HepG2 (cell line): Measurements from ENCODE around the gene USP20. TPM values are rescaled to one million over a fixed set of nuclear protein-coding genes. Genes with fewer than 3 reads are reported as not detected.

Experiments
- ATAC-seq: fragments of 200-7000 bp; cut with Tn5 transposase; 3 replicates; pipeline ENCODE4 v1.9.1; 2020; ENCODE audit warnings: mild to moderate bottlenecking, moderate library complexity
- BruUV-seq: library from RNA; stranded (reverse); fragments of 400-500 nt; replicated peaks from 2 replicates; lab custom pipeline; 2021; lab: Mats Ljungman, UMichigan
- CTCF ChIA-PET: fragments of 300-600 bp; formaldehyde crosslinking; extraction: SDS; loops from one replicate; lab custom pipeline; 2021; ENCODE audit warnings: low total read pairs, inconsistent platforms, low intra/inter-chr PET ratio; lab: Yijun Ruan, JAX
- POLR2A ChIA-PET: fragments of 350-600 bp; sonication (Branson Sonifier 250); formaldehyde crosslinking; loops from one replicate; lab custom pipeline; 2020; ENCODE audit warnings: antibody characterized with exemption, inconsistent platforms; lab: Yijun Ruan, JAX
- DNase-seq: peaks from one replicate; pipeline ENCODE4 v3.0.0-alpha.2; 2015; ENCODE audit warnings: low spot score
- FAIRE-seq: peaks from 3 replicates; lab custom pipeline; 2011; peaks lifted over from hg19 to GRCh38; lab: Jason Lieb, UNC
- H2AFZ ChIP-seq: one replicate; pipeline ENCODE4 v1.6.1; 2011; ENCODE audit warnings: low read length, inconsistent platforms
- H3K27ac ChIP-seq: fragments of 300-600 bp; 3 replicates; pipeline ENCODE4 v1.8.0; 2011; ENCODE audit warnings: mixed run types, mild to moderate bottlenecking, mixed read lengths, low read length, inconsistent platforms; ENCODE audit not compliant: insufficient read depth; ENCODE audit errors: extremely low read length
- H3K27me3 ChIP-seq, 2 experiments: fragments of 200-600 bp in 1 of 2; 2 replicates in 1 of 2; 3 replicates in 1 of 2; pipeline versions ENCODE4 v1.6.0 to v1.8.0; 2011; ENCODE audit warnings: low read length in 2 of 2, mild to moderate bottlenecking in 2 of 2, moderate library complexity in 2 of 2, inconsistent platforms in 1 of 2; ENCODE audit not compliant: insufficient read depth in 2 of 2, control insufficient read depth in 1 of 2
- H3K36me3 ChIP-seq, 2 experiments: fragments of 200-600 bp in 1 of 2; replicated peaks in 1 of 2; 2 replicates in 1 of 2; 3 replicates in 1 of 2; pipeline versions ENCODE4 v1.5.1 to v1.8.0; 2011; ENCODE audit warnings: low read length in 2 of 2, inconsistent platforms in 1 of 2; ENCODE audit not compliant: insufficient read depth in 2 of 2, control insufficient read depth in 1 of 2
- H3K4me1 ChIP-seq: 2 replicates; pipeline ENCODE4 v1.5.1; 2012; ENCODE audit warnings: low read length, inconsistent platforms; ENCODE audit not compliant: insufficient read depth
- H3K4me2 ChIP-seq: 2 replicates; pipeline ENCODE4 v1.6.0; 2011; ENCODE audit warnings: low read depth, low read length, inconsistent platforms
- H3K4me3 ChIP-seq, 3 experiments: fragments of 200-600 bp in 1 of 3; sonication (generic), shearing (Covaris generic) in 1 of 3; replicated peaks in 1 of 3; 2 replicates each; pipeline ENCODE4 v1.5.1; 2011 to 2016; ENCODE audit warnings: low read length in 3 of 3, inconsistent platforms in 2 of 3, low read depth in 2 of 3, mild to moderate bottlenecking in 2 of 3, control low read depth in 1 of 3, mixed read lengths in 1 of 3; ENCODE audit not compliant: insufficient read depth in 1 of 3
- H3K79me2 ChIP-seq: one replicate; pipeline ENCODE4 v1.6.1; 2011; ENCODE audit warnings: low read length, inconsistent platforms; ENCODE audit not compliant: insufficient read depth
- H3K9ac ChIP-seq: 2 replicates; pipeline ENCODE4 v1.6.0; 2011; ENCODE audit warnings: mild to moderate bottlenecking, low read depth, low read length, inconsistent platforms; ENCODE audit not compliant: insufficient read depth
- H3K9me3 ChIP-seq: 2 replicates; pipeline ENCODE4 v1.5.1; 2012; ENCODE audit warnings: mild to moderate bottlenecking, low read length
- H4K20me1 ChIP-seq: 2 replicates; pipeline ENCODE4 v1.6.0; 2011; ENCODE audit warnings: inconsistent platforms, mild to moderate bottlenecking, low read length, moderate library complexity; ENCODE audit not compliant: insufficient read depth
- AGO2 ChIP-seq: fragments of 200-400 bp; formaldehyde crosslinking; optimal IDR thresholded peaks from 2 replicates; pipeline ENCODE3; 2017; ENCODE audit warnings: mild to moderate bottlenecking, low read depth, low read length, moderate library complexity
- BCL6 ChIP-seq: IDR thresholded peaks from 2 replicates; pipeline ENCODE4 v1.6.1; 2016; ENCODE audit warnings: missing genetic modification reagents, missing compliant biosample characterization
- GLI4 ChIP-seq: sonication (generic); formaldehyde crosslinking; IDR thresholded peaks from 2 replicates; pipeline ENCODE4 v1.5.1; 2020; ENCODE audit warnings: missing genetic modification reagents, mild to moderate bottlenecking, moderate library complexity, borderline replicate concordance
- GPBP1L1 ChIP-seq: sonication (generic); formaldehyde crosslinking; IDR thresholded peaks from 2 replicates; pipeline ENCODE4 v1.5.0; 2020; ENCODE audit warnings: mild to moderate bottlenecking, missing genetic modification reagents
- MED8 ChIP-seq: sonication (generic); formaldehyde crosslinking; IDR thresholded peaks from 2 replicates; pipeline ENCODE4 v1.8.1; 2023; ENCODE audit warnings: mild to moderate bottlenecking, missing genetic modification reagents; ENCODE audit not compliant: insufficient replicate concordance
- PHF20 ChIP-seq: sonication (generic); formaldehyde crosslinking; IDR thresholded peaks from 2 replicates; pipeline ENCODE4 v1.5.0; 2020; ENCODE audit warnings: mild to moderate bottlenecking, missing genetic modification reagents
- POLR2A ChIP-seq, 2 experiments: IDR thresholded peaks; 2 replicates each; pipeline ENCODE4 v1.6.1; 2011; ENCODE audit warnings: low read depth in 2 of 2, low read length in 2 of 2, mild to moderate bottlenecking in 1 of 2, moderate library complexity in 1 of 2; ENCODE audit not compliant: insufficient read depth in 1 of 2
- RARG ChIP-seq: sonication (generic); formaldehyde crosslinking; IDR thresholded peaks from 2 replicates; pipeline ENCODE4 v1.4.0; 2020; ENCODE audit warnings: low read depth, mild to moderate bottlenecking, missing genetic modification reagents
- SNAPC2 ChIP-seq: sonication (generic); formaldehyde crosslinking; IDR thresholded peaks from 2 replicates; pipeline ENCODE4 v1.8.1; 2022; ENCODE audit warnings: mild to moderate bottlenecking, missing genetic modification reagents
- SP2 ChIP-seq: sonication (generic); formaldehyde crosslinking; IDR thresholded peaks from 2 replicates; pipeline ENCODE4 v1.5.1; 2020; ENCODE audit warnings: mild to moderate bottlenecking, missing genetic modification reagents
- TOE1 ChIP-seq: sonication (generic); formaldehyde crosslinking; IDR thresholded peaks from 2 replicates; pipeline ENCODE4 v1.4.0; 2020; ENCODE audit warnings: mild to moderate bottlenecking, missing genetic modification reagents
- ZFP41 ChIP-seq: sonication (generic); formaldehyde crosslinking; IDR thresholded peaks from 2 replicates; pipeline ENCODE4 v1.4.0; 2020; ENCODE audit warnings: mild to moderate bottlenecking, missing genetic modification reagents, borderline replicate concordance
- ZNF235 ChIP-seq: sonication (generic); formaldehyde crosslinking; IDR thresholded peaks from 2 replicates; pipeline ENCODE4 v1.8.1; 2023; ENCODE audit warnings: mild to moderate bottlenecking, missing genetic modification reagents, borderline replicate concordance
- ZNF256 ChIP-seq: sonication (generic); formaldehyde crosslinking; conservative IDR thresholded peaks from 2 replicates; pipeline ENCODE4 v1.4.0; 2020; ENCODE audit warnings: missing genetic modification reagents
- ZNF883 ChIP-seq: sonication (generic); formaldehyde crosslinking; IDR thresholded peaks from 2 replicates; pipeline ENCODE4 v1.5.1; 2020; ENCODE audit warnings: mild to moderate bottlenecking, missing genetic modification reagents; ENCODE audit errors: not compliant biosample characterization
- WGBS: methylation state at CpG from one replicate; pipeline ENCODE4 v1.1.6; 2017; ENCODE audit warnings: low lambda C conversion rate; 5-methylcytosine and 5-hydroxymethylcytosine counted together
- in situ Hi-C: cut with HindIII; loops from 2 replicates; pipeline ENCODE4 v1.10.0; 2017; ENCODE audit warnings: low pct_unique_long_range_greater_than_20kb; ENCODE audit not compliant: extremely low pct_ligation_motif_present
- intact Hi-C: fragments of 100-400 bp; cut with micrococcal nuclease; formaldehyde crosslinking; loops from one replicate; pipeline ENCODE4 v1.10.0; 2022; ENCODE audit not compliant: unreplicated experiment
- polyA plus RNA-seq, 8 experiments: library from polyadenylated mRNA; depleted of rRNA in 3 of 8; stranded (reverse) in 7 of 8; unstranded in 1 of 8; fragments of >200 nt; fragmentation: Illumina TruSeq in 4 of 8; extraction: Trizol in 4 of 8; gene quantifications; 2 replicates each; pipeline versions ENCODE4 v1.2.1 to v1.2.3, GENCODE V29; 2011 to 2016; ENCODE audit warnings: low read depth in 4 of 8, missing spikeins in 1 of 8, mixed read lengths in 1 of 8; ENCODE audit not compliant: insufficient read depth in 1 of 8
- total RNA-seq, 5 experiments: library from RNA; depleted of rRNA; stranded (reverse); fragments of >200 nt; fragmentation: Illumina TruSeq; extraction: Trizol; gene quantifications; 2 replicates each; pipeline ENCODE4 v1.2.3, GENCODE V29; 2016; ENCODE audit warnings: low read depth in 1 of 5
- TF ChIP-seq, protein P1 (sequence below): sonication (generic); formaldehyde crosslinking; IDR thresholded peaks from 2 replicates; pipeline ENCODE4 v1.9.0; 2021; ENCODE audit warnings: missing genetic modification reagents, borderline replicate concordance
- TF ChIP-seq, protein P2 (sequence below): sonication (generic); formaldehyde crosslinking; IDR thresholded peaks from 2 replicates; pipeline ENCODE4 v1.4.0; 2020; ENCODE audit warnings: missing genetic modification reagents

The USP20 gene
- total and polyA plus RNA-seq, 2 of the 13 experiments (the other 11 are each of a cell fraction or from before 2014, with no cell fraction given) = 4.4 to 5.9 TPM

GRCh38 chr9:129811967-129812363 lies 23.3 kb upstream of the USP20 start:
- H3K9ac ChIP-seq = no peak overlapping the region
- in situ Hi-C loops (no loop called here), intact Hi-C loops (no loop called here)
- no peaks in the 10 kb centered on the region for H3K9me3 ChIP-seq
- no peak overlapping the region for H3K4me3 ChIP-seq
- H3K36me3 ChIP-seq = peaks cover 9 to 27% of the 10 kb centered on the region in 2 experiments; a peak in 4 of 5 replicates
- TF ChIP-seq, protein P1, sequence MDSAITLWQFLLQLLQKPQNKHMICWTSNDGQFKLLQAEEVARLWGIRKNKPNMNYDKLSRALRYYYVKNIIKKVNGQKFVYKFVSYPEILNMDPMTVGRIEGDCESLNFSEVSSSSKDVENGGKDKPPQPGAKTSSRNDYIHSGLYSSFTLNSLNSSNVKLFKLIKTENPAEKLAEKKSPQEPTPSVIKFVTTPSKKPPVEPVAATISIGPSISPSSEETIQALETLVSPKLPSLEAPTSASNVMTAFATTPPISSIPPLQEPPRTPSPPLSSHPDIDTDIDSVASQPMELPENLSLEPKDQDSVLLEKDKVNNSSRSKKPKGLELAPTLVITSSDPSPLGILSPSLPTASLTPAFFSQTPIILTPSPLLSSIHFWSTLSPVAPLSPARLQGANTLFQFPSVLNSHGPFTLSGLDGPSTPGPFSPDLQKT (CRISPR knock-in tag) = no peak
- TF ChIP-seq PHF20 (CRISPR knock-in tag) (no peak), TOE1 (CRISPR knock-in tag) (no peak), BCL6 (CRISPR knock-in tag) (peak; percentile 77), ZNF883 (CRISPR knock-in tag) (no peak)
- H3K79me2 ChIP-seq = no peaks in the 10 kb centered on the region
- ATAC-seq = no peak
- FAIRE-seq = no peak
- H3K4me2 ChIP-seq = no peak overlapping the region
- no TSS peak for BruUV-seq
- ChIA-PET POLR2A (interaction anchor here (1.0 to 1.9 kb wide), 3 partner anchors 9 to 11 kb away, joined by 3 to 11 read pairs (median 3); partner anchors contain the start of gene TOR1A), CTCF (no interaction called here)
- peaks cover 23% of the 10 kb centered on the region for H3K4me1 ChIP-seq
- no peaks in the 10 kb centered on the region for H3K27me3 ChIP-seq
- no peak for DNase-seq
- no peak overlapping the region for H3K27ac ChIP-seq
- WGBS = 99% methylated on average over 6 of the region's 6 CpGs
- H4K20me1 ChIP-seq = no peaks in the 10 kb centered on the region
- no peak overlapping the region for H2AFZ ChIP-seq

DNA sequence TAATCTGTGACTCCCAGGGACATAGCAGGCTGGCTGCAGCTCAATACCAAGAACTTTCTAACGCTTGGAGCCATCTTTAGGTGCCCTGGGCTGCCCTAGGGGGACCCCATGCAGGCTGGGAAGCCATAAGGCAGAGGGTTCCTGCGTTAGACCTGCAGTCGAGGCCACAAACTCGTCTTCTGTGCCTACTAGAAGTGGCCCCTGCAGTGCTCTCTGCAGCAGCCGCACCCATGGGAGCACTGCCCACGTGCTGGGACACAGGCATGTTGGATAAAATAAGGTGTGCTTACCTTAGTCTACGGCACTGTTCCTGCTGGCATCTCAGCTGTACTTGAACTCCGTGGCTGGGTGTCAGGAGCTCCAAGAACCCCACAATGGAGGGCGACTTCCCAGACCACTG lies 22.9 kb upstream of the USP20 start:
- FAIRE-seq (no peak), DNase-seq (no peak), ATAC-seq (no peak)
- no peaks in the 10 kb centered on the region for H3K9me3 ChIP-seq
- H3K4me3 ChIP-seq = no peak overlapping the region
- in situ Hi-C loops (no loop called here), intact Hi-C loops (no loop called here)
- H3K27ac ChIP-seq = no peak overlapping the region
- no TSS peak for BruUV-seq
- 97% methylated on average over 6 of the region's 9 CpGs for WGBS
- CTCF ChIA-PET = no interaction called here
- H3K79me2 ChIP-seq = no peaks in the 10 kb centered on the region
- H3K36me3 ChIP-seq = peaks cover 9 to 26% of the 10 kb centered on the region in 2 experiments; a peak in 4 of 5 replicates
- H3K27me3 ChIP-seq = no peaks in the 10 kb centered on the region
- no peak overlapping the region for H2AFZ ChIP-seq
- H3K4me2 ChIP-seq = no peak overlapping the region
- H4K20me1 ChIP-seq = no peaks in the 10 kb centered on the region
- no peak overlapping the region for H3K9ac ChIP-seq
- H3K4me1 ChIP-seq = peaks cover 23% of the 10 kb centered on the region
- POLR2A ChIA-PET = interaction anchor here (1.9 kb wide), 1 partner anchor 11 kb away, joined by 11 read pairs; the partner anchor contains the start of gene TOR1A
- TF ChIP-seq SP2 (CRISPR knock-in tag) (no peak), GPBP1L1 (CRISPR knock-in tag) (no peak), GLI4 (CRISPR knock-in tag) (no peak), MED8 (no peak), AGO2 (peak; percentile 67), ZFP41 (CRISPR knock-in tag) (no peak), ZNF235 (CRISPR knock-in tag) (no peak), SNAPC2 (CRISPR knock-in tag) (no peak), RARG (no peak), ZNF256 (CRISPR knock-in tag) (no peak), POLR2A (IDR thresholded peaks at IDR 0.05; ENCODE audit: insufficient read depth in 1 of 2, low read depth in 2 of 2, low read length in 2 of 2) (peak in 1 of 2 experiments; percentile 34; a peak in 1 of 4 replicates)
- TF ChIP-seq, protein P2, sequence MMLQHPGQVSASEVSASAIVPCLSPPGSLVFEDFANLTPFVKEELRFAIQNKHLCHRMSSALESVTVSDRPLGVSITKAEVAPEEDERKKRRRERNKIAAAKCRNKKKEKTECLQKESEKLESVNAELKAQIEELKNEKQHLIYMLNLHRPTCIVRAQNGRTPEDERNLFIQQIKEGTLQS (CRISPR knock-in tag) = no peak
